Measurements from ENCODE around the gene RTKN.
"Not testable (repeated sequence)": the region's sequence is repeated elsewhere in the genome, so short reads cannot be mapped to it uniquely, and the experiment has no call there.

Gene RTKN

GRCh38 chr2:74448771-74449170 is 7.0 kb upstream of the RTKN start:
- TF ChIP-seq EZH2phosphoT487 (IDR thresholded peaks at IDR 0.05; ENCODE audit: borderline replicate concordance) (no peak), CTCF (conservative IDR thresholded peaks at IDR 0.05; ENCODE audit: low read length) (no peak)
- Histone ChIP-seq H4K20me1 (ENCODE audit: insufficient read depth, low read length, poor library complexity, severe bottlenecking) (no peaks in the 10 kb centered on the region), H3K9me3 (ENCODE audit: insufficient read depth, low read depth, low read length) (no peaks in the 10 kb centered on the region)

GRCh38 chr2:74447230-74447999 is 5.7 kb upstream of the RTKN start:
- H3K27me3 ChIP-seq (ENCODE audit: insufficient read depth, low read length, poor library complexity, severe bottlenecking), result no peaks in the 10 kb centered on the region
- no peak for TF ChIP-seq CTCF (conservative IDR thresholded peaks at IDR 0.05; ENCODE audit: low read length)
- TF ChIP-seq EZH2phosphoT487 (IDR thresholded peaks at IDR 0.05; ENCODE audit: borderline replicate concordance), result no peak

More at GRCh38 chr2:74448771-74449170, 7.0 kb upstream of the RTKN start:
- H3K4me1 ChIP-seq (ENCODE audit: insufficient read depth, low read length, poor library complexity, severe bottlenecking), result peaks cover 11% of the 10 kb centered on the region
- H2AFZ ChIP-seq (ENCODE audit: low read length), result no peak overlapping the region
- H3F3A ChIP-seq (ENCODE audit: low read depth), result no peaks in the 10 kb centered on the region
- no peaks in the 10 kb centered on the region for H3K79me2 ChIP-seq (ENCODE audit: insufficient read depth, low read length)
- H3K9ac ChIP-seq (ENCODE audit: low read depth, low read length, poor library complexity, severe bottlenecking), result no peak overlapping the region
- H3K4me3 ChIP-seq (ENCODE audit: low read length, poor library complexity, severe bottlenecking), result no peak overlapping the region
- no peak overlapping the region for H3K4me2 ChIP-seq (ENCODE audit: low read depth, low read length, poor library complexity, severe bottlenecking)
- H3K36me3 ChIP-seq (ENCODE audit: insufficient read depth, low read length), result no peaks in the 10 kb centered on the region
- no peaks in the 10 kb centered on the region for H3K27me3 ChIP-seq (ENCODE audit: insufficient read depth, low read length, poor library complexity, severe bottlenecking)
- H3K9me2 ChIP-seq (replicated peaks; ENCODE audit: low read depth, low read length), result no peaks in the 10 kb centered on the region

GRCh38 chr2:74444498-74445318 is 3.0 kb upstream of the RTKN start:
- Histone ChIP-seq H3K4me3 (ENCODE audit: low read length, poor library complexity, severe bottlenecking) (no peak overlapping the region), H3F3A (ENCODE audit: low read depth) (no peaks in the 10 kb centered on the region), H3K9ac (ENCODE audit: low read depth, low read length, poor library complexity, severe bottlenecking) (no peak overlapping the region), H3K79me2 (ENCODE audit: insufficient read depth, low read length) (peaks cover 4% of the 10 kb centered on the region; the same call in 1 of the 2 replicates), H4K20me1 (ENCODE audit: insufficient read depth, low read length, poor library complexity, severe bottlenecking) (no peaks in the 10 kb centered on the region), H3K36me3 (ENCODE audit: insufficient read depth, low read length) (no peaks in the 10 kb centered on the region), H3K4me1 (ENCODE audit: insufficient read depth, low read length, poor library complexity, severe bottlenecking) (peaks cover 10% of the 10 kb centered on the region), H3K27me3 (ENCODE audit: insufficient read depth, low read length, poor library complexity, severe bottlenecking) (no peaks in the 10 kb centered on the region), H3K4me2 (ENCODE audit: low read depth, low read length, poor library complexity, severe bottlenecking) (no peak overlapping the region), H3K9me3 (ENCODE audit: insufficient read depth, low read depth, low read length) (no peaks in the 10 kb centered on the region), H3K9me2 (replicated peaks; ENCODE audit: low read depth, low read length) (no peaks in the 10 kb centered on the region), H2AFZ (ENCODE audit: low read length) (no peak overlapping the region)
- TF ChIP-seq EZH2phosphoT487 (IDR thresholded peaks at IDR 0.05; ENCODE audit: borderline replicate concordance), result no peak
- TF ChIP-seq CTCF (conservative IDR thresholded peaks at IDR 0.05; ENCODE audit: low read length), result no peak

More at GRCh38 chr2:74447230-74447999, 5.7 kb upstream of the RTKN start:
- Histone ChIP-seq H3K79me2 (ENCODE audit: insufficient read depth, low read length) (no peaks in the 10 kb centered on the region), H3K9me3 (ENCODE audit: insufficient read depth, low read depth, low read length) (no peaks in the 10 kb centered on the region), H3K4me3 (ENCODE audit: low read length, poor library complexity, severe bottlenecking) (no peak overlapping the region), H3K36me3 (ENCODE audit: insufficient read depth, low read length) (no peaks in the 10 kb centered on the region), H3K4me2 (ENCODE audit: low read depth, low read length, poor library complexity, severe bottlenecking) (no peak overlapping the region), H2AFZ (ENCODE audit: low read length) (no peak overlapping the region), H4K20me1 (ENCODE audit: insufficient read depth, low read length, poor library complexity, severe bottlenecking) (no peaks in the 10 kb centered on the region), H3F3A (ENCODE audit: low read depth) (no peaks in the 10 kb centered on the region), H3K9ac (ENCODE audit: low read depth, low read length, poor library complexity, severe bottlenecking) (no peak overlapping the region), H3K9me2 (replicated peaks; ENCODE audit: low read depth, low read length) (no peaks in the 10 kb centered on the region), H3K4me1 (ENCODE audit: insufficient read depth, low read length, poor library complexity, severe bottlenecking) (peaks cover 4% of the 10 kb centered on the region)

DNA sequence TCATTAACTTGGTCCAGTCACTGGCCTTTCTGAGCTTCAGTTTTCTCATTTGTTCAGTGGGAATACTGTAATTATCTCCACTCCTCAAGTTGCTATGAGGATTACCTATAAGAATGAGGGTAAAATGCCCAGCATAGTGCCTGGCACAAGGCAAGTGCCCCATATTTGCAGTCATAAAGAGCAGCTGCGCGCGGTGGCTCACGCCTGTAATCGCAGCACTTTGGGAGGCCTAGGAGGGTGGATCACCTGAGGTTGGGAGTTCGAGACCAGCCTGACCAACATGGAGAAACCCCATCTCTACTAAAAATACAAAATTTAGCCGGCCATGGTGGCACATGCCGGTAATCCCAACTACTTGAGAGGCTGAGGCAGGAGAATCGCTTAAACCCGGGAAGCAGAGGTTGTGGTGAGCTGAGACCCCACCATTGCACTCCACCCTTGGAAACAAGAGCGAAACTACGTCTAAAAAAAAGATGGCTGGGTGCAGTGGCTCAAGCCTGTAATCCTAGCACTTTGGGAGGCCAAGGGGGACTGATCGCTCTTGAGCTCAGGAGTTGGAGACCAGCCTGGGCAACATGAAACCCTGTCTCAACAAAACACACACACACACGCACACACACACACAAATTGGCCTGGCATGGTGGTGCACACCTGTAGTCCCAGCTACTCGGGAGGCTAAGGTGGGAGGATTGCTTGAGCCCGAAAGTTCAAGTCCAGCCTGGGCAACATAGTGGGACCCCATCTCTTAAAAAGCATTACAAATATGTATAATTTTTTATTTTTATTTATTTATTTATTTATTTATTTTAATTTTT is 953 bp upstream of the RTKN start:
- not testable (repeated sequence) for H3K4me3 ChIP-seq (ENCODE audit: low read length, poor library complexity, severe bottlenecking); H3K4me2 ChIP-seq (ENCODE audit: low read depth, low read length, poor library complexity, severe bottlenecking); H3K9me2 ChIP-seq (replicated peaks; ENCODE audit: low read depth, low read length); H3K27me3 ChIP-seq (ENCODE audit: insufficient read depth, low read length, poor library complexity, severe bottlenecking); H3F3A ChIP-seq (ENCODE audit: low read depth); H3K36me3 ChIP-seq (ENCODE audit: insufficient read depth, low read length); H3K9me3 ChIP-seq (ENCODE audit: insufficient read depth, low read depth, low read length); H4K20me1 ChIP-seq (ENCODE audit: insufficient read depth, low read length, poor library complexity, severe bottlenecking); H2AFZ ChIP-seq (ENCODE audit: low read length); H3K9ac ChIP-seq (ENCODE audit: low read depth, low read length, poor library complexity, severe bottlenecking)
- Histone ChIP-seq H3K79me2 (ENCODE audit: insufficient read depth, low read length) (peaks cover 24% of the 10 kb centered on the region; the same call in 1 of the 2 replicates), H3K4me1 (ENCODE audit: insufficient read depth, low read length, poor library complexity, severe bottlenecking) (peaks cover 30% of the 10 kb centered on the region)

Data from Loucy (cell line).